HepG2 (cell line): Measurements from ENCODE around the gene FGGY. TPM values are rescaled to one million over a fixed set of nuclear protein-coding genes. Genes with fewer than 3 reads are reported as not detected.

Source experiments
- FLYWCH1 ChIP-seq: sonication (generic); formaldehyde crosslinking; IDR thresholded peaks from 2 replicates; pipeline ENCODE4 v1.8.1; 2023; ENCODE audit warnings: mild to moderate bottlenecking, missing genetic modification reagents
- HMGXB3 ChIP-seq: sonication (generic); formaldehyde crosslinking; IDR thresholded peaks from 2 replicates; pipeline ENCODE4 v1.4.0; 2020; ENCODE audit warnings: missing genetic modification reagents, borderline replicate concordance
- IRX3 ChIP-seq: sonication (generic); formaldehyde crosslinking; IDR thresholded peaks from 2 replicates; pipeline ENCODE4 v1.8.1; 2023; ENCODE audit warnings: mild to moderate bottlenecking, low read depth, missing genetic modification reagents, borderline replicate concordance
- KIAA2018 ChIP-seq: sonication (generic); formaldehyde crosslinking; IDR thresholded peaks from 2 replicates; pipeline ENCODE4 v1.5.0; 2020; ENCODE audit warnings: mild to moderate bottlenecking, missing genetic modification reagents, borderline replicate concordance
- LRRFIP1 ChIP-seq: sonication (generic); formaldehyde crosslinking; conservative IDR thresholded peaks from 2 replicates; pipeline ENCODE4 v1.4.0; 2020; ENCODE audit warnings: missing genetic modification reagents
- PATZ1 ChIP-seq: sonication (generic); formaldehyde crosslinking; IDR thresholded peaks from 2 replicates; pipeline ENCODE4 v1.4.0; 2020; ENCODE audit warnings: missing genetic modification reagents
- PHF21A ChIP-seq: sonication (generic); formaldehyde crosslinking; IDR thresholded peaks from 2 replicates; pipeline ENCODE4 v1.5.0; 2020; ENCODE audit warnings: mild to moderate bottlenecking, missing genetic modification reagents
- TEF ChIP-seq: sonication (generic); formaldehyde crosslinking; IDR thresholded peaks from 2 replicates; pipeline ENCODE4 v1.5.0; 2020; ENCODE audit warnings: missing genetic modification reagents
- ZFP36L2 ChIP-seq: sonication (generic); formaldehyde crosslinking; IDR thresholded peaks from 2 replicates; pipeline ENCODE4 v1.4.0; 2020; ENCODE audit warnings: missing genetic modification reagents
- ZNF24 ChIP-seq: fragments of 450-650 bp; IDR thresholded peaks from 2 replicates; pipeline ENCODE4 v1.6.1; 2017; ENCODE audit warnings: antibody characterized with exemption, mild to moderate bottlenecking
- ZNF616 ChIP-seq: sonication (generic); formaldehyde crosslinking; IDR thresholded peaks from 2 replicates; pipeline ENCODE4 v1.5.0; 2020; ENCODE audit warnings: low read depth, mild to moderate bottlenecking, missing genetic modification reagents
- ZNF652 ChIP-seq: IDR thresholded peaks from 2 replicates; pipeline ENCODE4 v1.6.1; 2016; ENCODE audit warnings: low read depth, borderline replicate concordance
- polyA plus RNA-seq, 8 experiments: library from polyadenylated mRNA; depleted of rRNA in 3 of 8; stranded (reverse) in 7 of 8; unstranded in 1 of 8; fragments of >200 nt; fragmentation: Illumina TruSeq in 4 of 8; extraction: Trizol in 4 of 8; gene quantifications; 2 replicates each; pipeline versions ENCODE4 v1.2.1 to v1.2.3, GENCODE V29; 2011 to 2016; ENCODE audit warnings: low read depth in 4 of 8, missing spikeins in 1 of 8, mixed read lengths in 1 of 8; ENCODE audit not compliant: insufficient read depth in 1 of 8
- total RNA-seq, 5 experiments: library from RNA; depleted of rRNA; stranded (reverse); fragments of >200 nt; fragmentation: Illumina TruSeq; extraction: Trizol; gene quantifications; 2 replicates each; pipeline ENCODE4 v1.2.3, GENCODE V29; 2016; ENCODE audit warnings: low read depth in 1 of 5

The FGGY gene
- total and polyA plus RNA-seq, 2 of the 13 experiments (the other 11 are each of a cell fraction or from before 2014, with no cell fraction given): 15.7 to 27.5 TPM

- TF ChIP-seq ZNF616 (CRISPR knock-in tag): no peak
- TF ChIP-seq IRX3: no peak
- TF ChIP-seq PHF21A: no peak
- TF ChIP-seq FLYWCH1: no peak
- no peak for TF ChIP-seq PATZ1 (CRISPR knock-in tag)
- TF ChIP-seq ZNF24: no peak
- TF ChIP-seq ZFP36L2 (CRISPR knock-in tag): no peak
- no peak for TF ChIP-seq TEF (CRISPR knock-in tag)
- TF ChIP-seq ZNF652 (CRISPR knock-in tag): no peak
- no peak for TF ChIP-seq HMGXB3
- TF ChIP-seq KIAA2018 (CRISPR knock-in tag): no peak
- no peak for TF ChIP-seq LRRFIP1 (CRISPR knock-in tag)
Observed at GRCh38 chr1:59436637-59437036, 139.7 kb downstream of the FGGY start (continued).
